Hepatocyte (in vitro differentiated cells): ENCODE results near the gene CDK17. TPM values are rescaled to one million over a fixed set of nuclear protein-coding genes. Genes with fewer than 3 reads are reported as not detected.

ENCODE experiments used
- DNase-seq: peaks from one replicate; pipeline ENCODE4 v3.0.0-alpha.2; 2016; ENCODE audit warnings: low spot score
- H2AFZ ChIP-seq: fragments of 200-600 bp; sonication (generic); 2 replicates; pipeline ENCODE4 v1.6.0; 2016; ENCODE audit warnings: antibody characterized with exemption, mild to moderate bottlenecking
- H3K27ac ChIP-seq: fragments of 200-600 bp; sonication (generic); 2 replicates; pipeline ENCODE4 v1.5.1; 2016; ENCODE audit warnings: mild to moderate bottlenecking
- H3K27me3 ChIP-seq: fragments of 200-600 bp; sonication (generic); 2 replicates; pipeline ENCODE4 v1.6.1; 2016
- H3K36me3 ChIP-seq: fragments of 200-600 bp; sonication (generic); replicated peaks from 2 replicates; pipeline ENCODE4 v1.5.1; 2016; ENCODE audit warnings: low read depth; ENCODE audit not compliant: insufficient read depth
- H3K4me1 ChIP-seq: fragments of 200-600 bp; sonication (generic); 2 replicates; pipeline ENCODE4 v1.5.1; 2016; ENCODE audit warnings: mild to moderate bottlenecking, moderate library complexity; ENCODE audit not compliant: insufficient read depth
- H3K4me2 ChIP-seq: fragments of 200-600 bp; sonication (generic); 2 replicates; pipeline ENCODE4 v1.6.0; 2016
- H3K4me3 ChIP-seq: fragments of 200-600 bp; sonication (generic); 2 replicates; pipeline ENCODE4 v1.5.1; 2016; ENCODE audit warnings: mild to moderate bottlenecking
- H3K79me2 ChIP-seq: fragments of 200-600 bp; sonication (generic); 2 replicates; pipeline ENCODE4 v1.6.0; 2017; ENCODE audit warnings: mild to moderate bottlenecking
- H3K9me2 ChIP-seq: fragments of 200-600 bp; sonication (generic); replicated peaks from 2 replicates; pipeline ENCODE4 v1.6.0; 2017; ENCODE audit warnings: mild to moderate bottlenecking; ENCODE audit not compliant: insufficient read depth
- H3K9me3 ChIP-seq: fragments of 200-600 bp; sonication (generic); 2 replicates; pipeline ENCODE4 v1.5.1; 2016; ENCODE audit warnings: low read depth, mild to moderate bottlenecking
- H4K20me1 ChIP-seq: fragments of 200-600 bp; sonication (generic); 2 replicates; pipeline ENCODE4 v1.6.0; 2016; ENCODE audit warnings: mild to moderate bottlenecking; ENCODE audit not compliant: insufficient read depth, poor library complexity, severe bottlenecking
- CTCF ChIP-seq: fragments of 200-600 bp; sonication (generic); IDR thresholded peaks from 2 replicates; pipeline ENCODE4 v1.5.1; 2016; ENCODE audit warnings: antibody characterized with exemption, mild to moderate bottlenecking; ENCODE audit not compliant: poor library complexity
- EZH2 ChIP-seq: fragments of 200-600 bp; sonication (generic); IDR thresholded peaks from 2 replicates; pipeline ENCODE4 v1.6.1; 2016; ENCODE audit warnings: antibody characterized with exemption, mild to moderate bottlenecking, borderline replicate concordance
- EZH2phosphoT487 ChIP-seq: fragments of 200-600 bp; sonication (generic); IDR thresholded peaks from one replicate; pipeline ENCODE4 v1.6.1; 2018; ENCODE audit warnings: antibody characterized with exemption, mild to moderate bottlenecking, low read depth, moderate library complexity; ENCODE audit not compliant: unreplicated experiment, severe bottlenecking
- WGBS: methylation state at CpG from one replicate; pipeline ENCODE4 v1.1.6; 2016; ENCODE audit warnings: low lambda C conversion rate; ENCODE audit errors: missing lambda C conversion rate; 5-methylcytosine and 5-hydroxymethylcytosine counted together
- polyA plus RNA-seq: library from polyadenylated mRNA; unstranded; fragments of >200 nt; fragmentation: Nextera tagmentation; extraction: Ambion mirVana; gene quantifications from 2 replicates; pipeline ENCODE4 v1.2.1, GENCODE V29; 2016
- total RNA-seq: library from RNA; depleted of rRNA; stranded (reverse); fragments of >200 nt; gene quantifications from 2 replicates; pipeline ENCODE4 v1.2.3, GENCODE V29; 2014

CDK17 gene
- total and polyA plus RNA-seq, 2 experiments from 2014 or later: 13.8 to 33.1 TPM

GRCh38 chr12:96260231-96260630, 140.0 kb downstream of the CDK17 start:
- Histone ChIP-seq H3K4me3 (no peak overlapping the region), H3K79me2 (no peaks in the 10 kb centered on the region), H3K27me3 (no peaks in the 10 kb centered on the region), H4K20me1 (no peaks in the 10 kb centered on the region), H3K4me1 (no peaks in the 10 kb centered on the region), H2AFZ (no peak overlapping the region), H3K4me2 (no peak overlapping the region), H3K27ac (no peak overlapping the region), H3K9me2 (no peaks in the 10 kb centered on the region), H3K36me3 (no peaks in the 10 kb centered on the region), H3K9me3 (no peaks in the 10 kb centered on the region)
- no peak for DNase-seq
- 96% methylated on average over 2 of the region's 2 CpGs for WGBS
- TF ChIP-seq EZH2: no peak
- TF ChIP-seq CTCF: no peak
- TF ChIP-seq EZH2phosphoT487: no peak

GRCh38 chr12:96258104-96258961, 141.9 kb downstream of the CDK17 start:
- 59% methylated on average over 8 of the region's 8 CpGs for WGBS
- no peaks in the 10 kb centered on the region for H4K20me1 ChIP-seq
- TF ChIP-seq EZH2phosphoT487: no peak
- no peak for TF ChIP-seq CTCF
- TF ChIP-seq EZH2: no peak

GRCh38 chr12:96257550-96258103, 142.6 kb downstream of the CDK17 start:
- H3K4me1 ChIP-seq: no peaks in the 10 kb centered on the region

More at GRCh38 chr12:96258104-96258961, 141.9 kb downstream of the CDK17 start:
- Histone ChIP-seq H3K4me2 (no peak overlapping the region), H3K36me3 (no peaks in the 10 kb centered on the region), H3K27ac (no peak overlapping the region), H3K27me3 (no peaks in the 10 kb centered on the region), H3K9me3 (no peaks in the 10 kb centered on the region), H3K4me1 (no peaks in the 10 kb centered on the region), H3K79me2 (peaks cover 5% of the 10 kb centered on the region), H3K4me3 (no peak overlapping the region), H3K9me2 (no peaks in the 10 kb centered on the region), H2AFZ (no peak overlapping the region)
- DNase-seq: no peak

More at GRCh38 chr12:96257550-96258103, 142.6 kb downstream of the CDK17 start:
- H3K36me3 ChIP-seq: no peaks in the 10 kb centered on the region
- H3K27me3 ChIP-seq: no peaks in the 10 kb centered on the region
- H4K20me1 ChIP-seq: no peaks in the 10 kb centered on the region
- H3K4me2 ChIP-seq: no peak overlapping the region
- no peak overlapping the region for H2AFZ ChIP-seq
- H3K4me3 ChIP-seq: no peak overlapping the region
- H3K9me2 ChIP-seq: no peaks in the 10 kb centered on the region
- TF ChIP-seq EZH2phosphoT487: no peak
- TF ChIP-seq EZH2: no peak
- no peak for TF ChIP-seq CTCF
- no peaks in the 10 kb centered on the region for H3K9me3 ChIP-seq
- 88% methylated on average over 2 of the region's 2 CpGs for whole genome bisulfite sequencing
- DNase-seq: no peak
- H3K79me2 ChIP-seq: peaks cover 5% of the 10 kb centered on the region
- H3K27ac ChIP-seq: no peak overlapping the region
